HG03097 (cell line): Measurements from ENCODE around the gene MLH1.

Experiments used
- ATAC-seq: cut with Tn5 transposase; IDR thresholded peaks from one replicate; pipeline ENCODE4 v1.9.1; 2021; ENCODE audit not compliant: unreplicated experiment, low FRiP score

Gene MLH1

DNA sequence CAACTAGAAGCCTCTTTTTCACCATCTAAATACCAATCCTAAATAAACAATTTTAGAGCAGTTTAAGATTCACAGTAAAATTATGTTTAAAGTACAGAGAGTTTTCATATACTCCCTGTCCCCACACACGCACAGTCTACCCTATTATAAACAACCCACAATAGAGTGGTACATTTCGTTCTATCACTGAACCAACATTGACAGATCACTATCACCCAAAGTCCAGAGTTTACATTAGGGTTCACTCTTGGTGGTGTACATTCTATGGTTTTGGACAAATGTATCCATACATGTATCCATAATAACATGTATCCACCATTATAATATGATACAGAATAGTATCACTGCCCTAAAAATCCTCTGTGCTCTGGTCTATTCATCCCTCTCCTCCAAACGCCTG lies 89.0 kb downstream of the MLH1 start:
- ATAC-seq, result no peak

DNA sequence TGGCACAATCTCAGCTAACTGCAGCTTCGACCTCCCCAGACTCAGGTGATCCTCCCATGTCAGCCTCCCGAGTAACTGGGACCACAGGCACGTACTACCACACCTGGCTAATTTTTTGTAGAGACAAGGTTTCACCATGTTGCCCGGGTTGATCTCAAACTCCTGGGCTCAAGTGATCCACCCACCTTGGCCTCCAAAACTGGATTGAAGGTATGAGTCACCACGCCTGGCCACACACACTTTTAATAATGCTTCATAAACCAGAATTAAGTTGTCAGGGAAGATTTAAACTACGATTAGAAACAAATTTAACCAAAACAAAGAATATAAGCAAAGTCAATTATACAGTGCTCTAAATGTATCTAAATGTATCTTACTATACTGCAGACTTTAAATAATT lies 93.6 kb downstream of the MLH1 start:
- ATAC-seq, result no peak

- ATAC-seq, result no peak
Measured at GRCh38 chr3:37087870-37088269, 94.6 kb downstream of the MLH1 start.

DNA sequence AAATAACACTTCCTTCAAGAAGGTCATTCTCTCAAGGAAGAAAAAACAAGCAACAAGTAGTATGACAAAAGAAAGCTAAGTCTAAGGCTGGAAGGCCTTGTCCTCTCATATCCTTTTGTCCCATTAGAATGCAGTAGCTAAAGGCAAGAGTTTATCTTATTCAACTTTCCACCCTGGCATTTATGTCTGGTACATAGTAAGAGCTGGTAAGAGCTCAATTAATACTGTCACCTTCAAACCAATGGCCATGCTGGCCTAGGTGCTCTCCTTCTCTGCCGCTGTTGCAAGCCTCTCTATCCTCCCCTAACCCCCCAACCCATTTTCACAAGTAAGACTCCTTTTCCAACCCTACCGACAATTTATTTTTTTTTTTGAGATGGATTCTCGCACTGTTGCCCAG lies 99.2 kb downstream of the MLH1 start:
- ATAC-seq, result no peak

DNA sequence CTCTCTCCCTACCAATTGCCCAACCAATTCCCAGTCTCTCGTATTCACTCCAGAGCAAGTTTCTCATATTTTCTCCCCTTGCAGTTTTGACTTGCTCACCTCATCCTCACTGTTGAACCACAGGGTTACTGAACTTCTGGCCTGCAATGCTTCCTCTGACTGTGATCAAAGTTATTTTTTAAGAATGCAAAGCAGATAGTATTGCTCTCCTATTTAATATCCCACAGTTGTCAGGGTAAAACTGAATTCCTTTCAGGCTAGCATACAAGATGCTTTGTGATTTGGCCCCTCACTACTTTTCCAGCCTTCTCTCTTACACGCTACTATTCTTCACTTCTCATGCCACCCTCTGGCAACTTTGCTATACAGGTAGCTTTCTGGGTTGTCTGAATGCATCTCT lies 100.2 kb downstream of the MLH1 start:
- no peak for ATAC-seq

DNA sequence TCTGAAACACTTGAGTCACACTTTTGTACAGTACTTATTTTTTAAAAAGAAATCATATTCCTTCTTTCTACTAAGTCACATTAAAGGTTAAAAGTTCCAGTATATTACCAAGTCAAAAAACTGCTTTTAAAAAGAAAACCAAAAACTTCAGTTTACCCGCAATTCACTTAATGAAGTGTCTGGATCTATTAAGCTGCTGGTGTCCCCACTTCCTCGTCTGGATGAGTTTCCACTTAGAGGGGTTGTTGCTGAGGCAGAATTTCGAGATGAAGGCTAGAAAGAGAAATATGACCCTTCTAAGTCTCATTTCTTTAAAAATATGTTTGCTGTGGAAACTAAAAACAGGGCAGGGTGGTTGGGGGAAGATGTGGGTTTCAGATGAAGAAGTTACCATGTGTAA lies 101.3 kb downstream of the MLH1 start:
- ATAC-seq, result no peak

DNA sequence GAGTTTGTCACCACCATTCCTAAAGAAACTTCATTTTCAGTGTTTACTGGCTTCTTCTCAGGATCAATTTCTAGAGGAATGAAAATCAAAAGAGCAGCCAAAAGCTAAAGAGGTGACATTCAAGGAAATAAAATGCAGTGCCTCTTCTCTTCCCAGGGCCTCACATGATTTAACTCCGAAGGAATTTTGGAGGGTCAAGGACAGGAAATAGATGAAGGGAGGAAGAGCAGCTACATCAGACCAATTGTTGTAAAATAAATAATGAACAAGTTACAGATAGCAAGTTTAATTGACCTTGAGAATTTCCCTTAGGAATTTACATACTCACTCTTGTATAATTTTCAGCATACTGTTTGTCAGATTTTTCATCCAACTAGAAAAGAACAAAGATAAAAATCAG lies 103.0 kb downstream of the MLH1 start:
- no peak for ATAC-seq

DNA sequence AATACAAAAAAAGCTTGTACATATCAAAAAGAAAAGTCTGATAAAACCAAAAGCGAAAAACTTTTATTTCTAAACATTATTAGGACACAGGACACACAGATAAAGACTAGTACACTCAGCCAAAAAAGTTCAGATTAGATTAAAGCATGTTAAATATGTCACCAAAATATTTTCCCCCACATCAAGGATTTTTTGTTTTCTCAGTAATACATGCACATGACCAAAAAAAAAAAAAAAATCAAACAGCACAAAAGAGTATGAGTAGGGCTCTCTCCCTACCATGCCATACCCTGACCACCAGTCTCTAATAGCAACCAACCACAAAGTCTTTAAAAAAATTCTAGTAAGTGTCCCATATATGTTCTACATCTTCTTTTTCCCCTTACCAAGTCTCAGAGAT lies 103.7 kb downstream of the MLH1 start:
- ATAC-seq, result no peak

DNA sequence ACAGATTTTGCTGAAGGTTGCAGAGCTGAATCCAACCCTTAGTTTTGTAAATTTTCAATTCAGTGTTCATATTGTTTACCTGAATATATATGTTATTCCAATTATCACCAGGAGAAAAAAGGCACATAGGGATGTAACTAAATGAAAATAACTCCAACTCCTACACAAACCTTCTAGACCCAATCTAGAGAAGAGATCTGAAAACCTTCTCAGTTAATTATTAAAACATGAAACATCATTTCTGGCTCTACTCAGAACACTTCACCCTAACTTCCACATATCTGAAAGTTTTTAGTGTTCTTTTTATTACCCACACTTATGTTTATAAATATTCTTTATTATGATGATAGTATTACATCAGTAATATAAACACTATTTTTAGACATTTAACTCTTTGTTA lies 104.5 kb downstream of the MLH1 start:
- ATAC-seq, result no peak

- ATAC-seq, result no peak
Measured at GRCh38 chr3:37098884-37099283, 105.6 kb downstream of the MLH1 start.

DNA sequence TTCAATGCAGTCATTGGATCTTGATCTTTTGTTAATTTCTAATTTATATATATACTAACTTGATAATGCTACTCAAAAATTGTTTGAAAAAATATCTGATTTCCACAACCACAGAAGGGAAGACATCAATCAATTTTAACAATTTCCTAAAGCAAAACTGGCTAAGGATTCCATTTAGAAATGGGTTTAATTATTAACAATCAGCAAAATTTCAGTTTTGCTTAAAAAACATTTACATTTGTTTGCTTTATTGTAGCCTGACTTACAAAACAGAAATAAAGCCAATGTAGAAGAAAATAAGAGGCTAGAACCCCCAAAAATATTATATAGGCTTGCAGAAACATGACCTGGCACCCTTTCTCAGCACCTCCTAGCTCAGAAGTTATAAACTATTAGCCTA lies 106.2 kb downstream of the MLH1 start:
- ATAC-seq, result no peak

GRCh38 chr3:37100411-37100810 lies 107.1 kb downstream of the MLH1 start:
- no peak for ATAC-seq
